ENCODE data around the gene LIMK2.
"Not testable (repeated sequence)": the region's sequence is repeated elsewhere in the genome, so short reads cannot be mapped to it uniquely, and the experiment has no call there.

LIMK2 gene

GRCh38 chr22:31178859-31179258 lies 33.2 kb upstream of the LIMK2 start:
- no peak for TF ChIP-seq CTCF (IDR thresholded peaks at IDR 0.05; ENCODE audit: low read depth, low read length)
- H3K4me3 ChIP-seq (replicated peaks in 1 of 2; ENCODE audit: low read depth in 2 of 2, low read length in 2 of 2): no peak overlapping the region
- no peak for DNase-seq (ENCODE audit: low read depth in 2 of 2)

- no peak overlapping the region for H3K4me3 ChIP-seq (replicated peaks in 1 of 2; ENCODE audit: low read depth in 2 of 2, low read length in 2 of 2)
- no peak for TF ChIP-seq CTCF (IDR thresholded peaks at IDR 0.05; ENCODE audit: low read depth, low read length)
- peak in 1 of 2 donors; percentile 26 for DNase-seq (ENCODE audit: low read depth in 2 of 2)
Observed at GRCh38 chr22:31179345-31179744, 32.8 kb upstream of the LIMK2 start.

- DNase-seq (ENCODE audit: low read depth in 2 of 2): no peak
- TF ChIP-seq CTCF (IDR thresholded peaks at IDR 0.05; ENCODE audit: low read depth, low read length): no peak
- H3K4me3 ChIP-seq (replicated peaks in 1 of 2; ENCODE audit: low read depth in 2 of 2, low read length in 2 of 2): no peak overlapping the region
Observed at GRCh38 chr22:31184015-31184414, 28.1 kb upstream of the LIMK2 start.

- TF ChIP-seq CTCF (IDR thresholded peaks at IDR 0.05; ENCODE audit: low read depth, low read length): no peak
- H3K4me3 ChIP-seq (replicated peaks in 1 of 2; ENCODE audit: low read depth in 2 of 2, low read length in 2 of 2): no peak overlapping the region
Observed at GRCh38 chr22:31185056-31185455, 27.0 kb upstream of the LIMK2 start.

GRCh38 chr22:31187627-31188026 lies 24.5 kb upstream of the LIMK2 start:
- no peak for DNase-seq (ENCODE audit: low read depth in 2 of 2)
- no peak overlapping the region for H3K4me3 ChIP-seq (replicated peaks in 1 of 2; ENCODE audit: low read depth in 2 of 2, low read length in 2 of 2)
- TF ChIP-seq CTCF (IDR thresholded peaks at IDR 0.05; ENCODE audit: low read depth, low read length): no peak

More at GRCh38 chr22:31185056-31185455, 27.0 kb upstream of the LIMK2 start:
- peak in 1 of 2 donors; percentile 64 for DNase-seq (ENCODE audit: low read depth in 2 of 2)

GRCh38 chr22:31192513-31192912 lies 19.6 kb upstream of the LIMK2 start:
- no peak for TF ChIP-seq CTCF (IDR thresholded peaks at IDR 0.05; ENCODE audit: low read depth, low read length)
- no peak overlapping the region for H3K4me3 ChIP-seq (replicated peaks in 1 of 2; ENCODE audit: low read depth in 2 of 2, low read length in 2 of 2)
- DNase-seq (ENCODE audit: low read depth in 2 of 2): peak; percentile 39 to 84

- no peak for DNase-seq (ENCODE audit: low read depth in 2 of 2)
- no peak overlapping the region for H3K4me3 ChIP-seq (replicated peaks in 1 of 2; ENCODE audit: low read depth in 2 of 2, low read length in 2 of 2)
- no peak for TF ChIP-seq CTCF (IDR thresholded peaks at IDR 0.05; ENCODE audit: low read depth, low read length)
Observed at GRCh38 chr22:31193092-31193491, 19.0 kb upstream of the LIMK2 start.

GRCh38 chr22:31194681-31195080 lies 17.4 kb upstream of the LIMK2 start:
- not testable (repeated sequence) for H3K4me3 ChIP-seq (replicated peaks in 1 of 2; ENCODE audit: low read depth in 2 of 2, low read length in 2 of 2); DNase-seq (ENCODE audit: low read depth in 2 of 2)
